GM23338 (cell line): ENCODE results near the gene LAYN. TPM values are rescaled to one million over a fixed set of nuclear protein-coding genes. Genes with fewer than 3 reads are reported as not detected.

Source experiments
- ATAC-seq: fragments of 200-7000 bp; cut with Tn5 transposase; 3 replicates; pipeline ENCODE4 v1.9.1; 2020
- DNase-seq: peaks from one replicate; pipeline ENCODE4 v3.0.0-alpha.2; 2015; ENCODE audit warnings: low spot score
- H2AFZ ChIP-seq: fragments of 200-600 bp; sonication (generic); 2 replicates; pipeline ENCODE4 v1.8.0; 2016; ENCODE audit warnings: antibody characterized with exemption, mild to moderate bottlenecking, moderate library complexity
- H3F3A ChIP-seq: fragments of 200-600 bp; sonication (generic); replicated peaks from 2 replicates; pipeline ENCODE4 v1.8.0; 2017; ENCODE audit warnings: antibody characterized with exemption, mixed run types, low read depth
- H3K27ac ChIP-seq: fragments of 200-600 bp; sonication (generic); 2 replicates; pipeline ENCODE4 v1.6.1; 2016; ENCODE audit warnings: low read depth
- H3K27me3 ChIP-seq: fragments of 200-600 bp; sonication (generic); 2 replicates; pipeline ENCODE4 v1.8.0; 2016; ENCODE audit warnings: mild to moderate bottlenecking, mixed run types, moderate library complexity; ENCODE audit not compliant: insufficient read depth
- H3K36me3 ChIP-seq: fragments of 200-600 bp; sonication (generic); 2 replicates; pipeline ENCODE4 v1.8.0; 2016; ENCODE audit warnings: mild to moderate bottlenecking; ENCODE audit not compliant: insufficient read depth
- H3K4me1 ChIP-seq: fragments of 200-600 bp; sonication (generic); 2 replicates; pipeline ENCODE4 v1.8.0; 2016; ENCODE audit warnings: mild to moderate bottlenecking, moderate library complexity; ENCODE audit not compliant: insufficient read depth
- H3K4me2 ChIP-seq: fragments of 200-600 bp; sonication (generic); 2 replicates; pipeline ENCODE4 v1.7.1; 2017; ENCODE audit warnings: mixed run types
- H3K4me3 ChIP-seq: fragments of 200-600 bp; sonication (generic); 2 replicates; pipeline ENCODE4 v1.6.1; 2016; ENCODE audit warnings: mixed run types
- H3K79me2 ChIP-seq: fragments of 200-600 bp; sonication (generic); replicated peaks from 2 replicates; pipeline ENCODE4 v1.8.0; 2017; ENCODE audit warnings: mild to moderate bottlenecking; ENCODE audit not compliant: insufficient read depth
- H3K9me2 ChIP-seq: fragments of 200-600 bp; sonication (generic); 2 replicates; pipeline ENCODE4 v1.8.0; 2017; ENCODE audit not compliant: insufficient read depth
- H4K20me1 ChIP-seq: fragments of 200-600 bp; sonication (generic); replicated peaks from 2 replicates; pipeline ENCODE4 v1.8.0; 2017; ENCODE audit warnings: mild to moderate bottlenecking; ENCODE audit not compliant: insufficient read depth
- H3K27ac Mint-ChIP-seq: 2 replicates; pipeline ENCODE4 v1.8.0; 2020; ENCODE audit warnings: inconsistent platforms, mild to moderate bottlenecking, moderate library complexity, mixed read lengths
- H3K27me3 Mint-ChIP-seq: 3 replicates; pipeline ENCODE4 v1.8.0; 2022; ENCODE audit warnings: low read depth, mild to moderate bottlenecking, moderate library complexity, mixed read lengths, inconsistent platforms; ENCODE audit not compliant: insufficient read depth, poor library complexity
- H3K36me3 Mint-ChIP-seq: 3 replicates; pipeline ENCODE4 v1.8.0; 2021; ENCODE audit warnings: low read depth, mild to moderate bottlenecking, inconsistent platforms, moderate library complexity, mixed read lengths
- H3K4me1 Mint-ChIP-seq: 3 replicates; pipeline ENCODE4 v1.8.0; 2020; ENCODE audit warnings: mild to moderate bottlenecking, inconsistent platforms, mixed read lengths
- H3K4me3 Mint-ChIP-seq: 3 replicates; pipeline ENCODE4 v1.8.0; 2021; ENCODE audit warnings: moderate library complexity, mild to moderate bottlenecking, inconsistent platforms, mixed read lengths
- H3K9me3 Mint-ChIP-seq: 3 replicates; pipeline ENCODE4 v1.8.0; 2020; ENCODE audit warnings: moderate library complexity, mild to moderate bottlenecking, inconsistent platforms, mixed read lengths
- CREB1 ChIP-seq: fragments of 250-450 bp; sonication (Bioruptor Pico); IDR thresholded peaks from 2 replicates; pipeline ENCODE4 v1.5.0; 2020; ENCODE audit warnings: low read depth, mild to moderate bottlenecking, moderate library complexity
- CTCF ChIP-seq, 2 experiments: fragments of 200-600 bp in 1 of 2; sonication (generic) in 1 of 2; conservative IDR thresholded peaks; 2 replicates each; pipeline versions ENCODE4 v1.5.1 to v1.6.1; 2016 to 2017; ENCODE audit warnings: antibody characterized with exemption in 2 of 2, low read depth in 2 of 2, mild to moderate bottlenecking in 2 of 2, moderate library complexity in 1 of 2
- ETS1 ChIP-seq: IDR thresholded peaks from 2 replicates; pipeline ENCODE4 v1.6.1; 2016; ENCODE audit warnings: antibody characterized with exemption
- EZH2 ChIP-seq: fragments of 200-600 bp; sonication (generic); IDR thresholded peaks from one replicate; pipeline ENCODE4 v1.8.0; 2017; ENCODE audit warnings: antibody characterized with exemption, mild to moderate bottlenecking, low read depth; ENCODE audit not compliant: unreplicated experiment
- REST ChIP-seq: IDR thresholded peaks from one replicate; pipeline ENCODE4 v1.6.1; 2018; ENCODE audit warnings: antibody characterized with exemption; ENCODE audit not compliant: unreplicated experiment
- STAT1 ChIP-seq: IDR thresholded peaks from one replicate; pipeline ENCODE4 v1.6.1; 2016; ENCODE audit warnings: antibody characterized with exemption; ENCODE audit not compliant: unreplicated experiment
- ZNF114 ChIP-seq: fragments of 250-450 bp; sonication (Bioruptor Pico); IDR thresholded peaks from 2 replicates; pipeline ENCODE4 v1.5.0; 2020; ENCODE audit warnings: mild to moderate bottlenecking, moderate library complexity
- ZNF462 ChIP-seq: fragments of 250-450 bp; sonication (Bioruptor Pico); IDR thresholded peaks from 2 replicates; pipeline ENCODE4 v1.5.0; 2020; ENCODE audit warnings: mild to moderate bottlenecking, moderate library complexity
- polyA plus RNA-seq: library from polyadenylated mRNA; unstranded; fragments of >200 nt; fragmentation: Nextera tagmentation; extraction: Ambion mirVana; gene quantifications from 2 replicates; pipeline ENCODE4 v1.2.1, GENCODE V29; 2016
- total RNA-seq: library from RNA; depleted of rRNA; stranded (reverse); fragments of >200 nt; shearing (Covaris generic); gene quantifications from 2 replicates; pipeline ENCODE4 v1.2.3, GENCODE V29; 2014

The LAYN gene
- total and polyA plus RNA-seq, 2 experiments from 2014 or later = 6.8 to 7.9 TPM

- TF ChIP-seq ZNF462 (CRISPR knock-in tag) (no peak), STAT1 (no peak), EZH2 (no peak), REST (no peak)
These were observed 40.0 kb upstream of the LAYN start (continued) for GRCh38 chr11:111500481-111500880.

GRCh38 chr11:111502611-111503010 lies 37.9 kb upstream of the LAYN start:
- Histone ChIP-seq H3K27me3 (no peaks in the 10 kb centered on the region), H3K36me3 (no peaks in the 10 kb centered on the region), H4K20me1 (no peaks in the 10 kb centered on the region), H3K4me3 (no peak overlapping the region), H3K9me2 (no peaks in the 10 kb centered on the region), H3K4me2 (no peak overlapping the region), H3K79me2 (no peaks in the 10 kb centered on the region), H2AFZ (no peak overlapping the region), H3K4me1 (no peaks in the 10 kb centered on the region), H3K27ac (no peak overlapping the region), H3F3A (no peaks in the 10 kb centered on the region)
- ATAC-seq (no peak), DNase-seq (no peak)
- no peaks in the 10 kb centered on the region for H3K36me3 Mint-ChIP-seq
- no peak for TF ChIP-seq ZNF114 (CRISPR knock-in tag)
- TF ChIP-seq CTCF (conservative IDR thresholded peaks at IDR 0.05; ENCODE audit: low read depth in 2 of 2) = no peak
- TF ChIP-seq ETS1 = no peak
- TF ChIP-seq CREB1 (CRISPR knock-in tag) = no peak
- no peak for TF ChIP-seq EZH2
- H3K9me3 Mint-ChIP-seq = no peaks in the 10 kb centered on the region
- H3K27me3 Mint-ChIP-seq = peaks cover 2% of the 10 kb centered on the region
- peaks cover 7% of the 10 kb centered on the region; the same call in 2 of the 3 replicates for H3K4me1 Mint-ChIP-seq
- no peak overlapping the region for H3K27ac Mint-ChIP-seq
- H3K4me3 Mint-ChIP-seq = no peak overlapping the region
